ENCODE results near the gene SYT11.

SYT11 gene

GRCh38 chr1:155918660-155919059 is 59.3 kb downstream of the SYT11 start:
- TF ChIP-seq CEBPB (IDR thresholded peaks at IDR 0.05), result no peak
- TF ChIP-seq RAD21 (IDR thresholded peaks at IDR 0.05; ENCODE audit: low read depth), result no peak
- no peak for TF ChIP-seq MAX (IDR thresholded peaks at IDR 0.05)
- TF ChIP-seq REST (IDR thresholded peaks at IDR 0.05; ENCODE audit: low read depth), result no peak
- TF ChIP-seq TCF12 (IDR thresholded peaks at IDR 0.05; ENCODE audit: low read depth), result no peak
- TF ChIP-seq FOXM1 (IDR thresholded peaks at IDR 0.05; ENCODE audit: borderline replicate concordance, low read depth), result no peak
- TF ChIP-seq USF1 (IDR thresholded peaks at IDR 0.05), result no peak

GRCh38 chr1:155919801-155920200 is 60.4 kb downstream of the SYT11 start:
- TF ChIP-seq USF1 (IDR thresholded peaks at IDR 0.05), result no peak
- no peak for TF ChIP-seq CREB1 (IDR thresholded peaks at IDR 0.05; ENCODE audit: low read depth)
- TF ChIP-seq TEAD4 (IDR thresholded peaks at IDR 0.05), result no peak
- TF ChIP-seq REST (IDR thresholded peaks at IDR 0.05; ENCODE audit: low read depth), result no peak
- TF ChIP-seq FOXM1 (IDR thresholded peaks at IDR 0.05; ENCODE audit: borderline replicate concordance, low read depth), result no peak
- no peak for TF ChIP-seq EP300 (IDR thresholded peaks at IDR 0.05; ENCODE audit: borderline replicate concordance)
- no peak for TF ChIP-seq RAD21 (IDR thresholded peaks at IDR 0.05; ENCODE audit: low read depth)
- no peak for TF ChIP-seq CEBPB (IDR thresholded peaks at IDR 0.05)
- no peak for TF ChIP-seq ZBTB7A (IDR thresholded peaks at IDR 0.05; ENCODE audit: low read depth)

GRCh38 chr1:155920717-155921116 is 61.4 kb downstream of the SYT11 start:
- TF ChIP-seq USF1 (IDR thresholded peaks at IDR 0.05), result no peak
- TF ChIP-seq CREB1 (IDR thresholded peaks at IDR 0.05; ENCODE audit: low read depth), result no peak
- no peak for TF ChIP-seq NFIC (IDR thresholded peaks at IDR 0.05)
- no peak for TF ChIP-seq TAF1 (IDR thresholded peaks at IDR 0.05; ENCODE audit: low read depth)

- TF ChIP-seq NFIC (IDR thresholded peaks at IDR 0.05), result no peak
- TF ChIP-seq FOXM1 (IDR thresholded peaks at IDR 0.05; ENCODE audit: borderline replicate concordance, low read depth), result no peak
- no peak for TF ChIP-seq ZBTB7A (IDR thresholded peaks at IDR 0.05; ENCODE audit: low read depth)
- TF ChIP-seq CREB1 (IDR thresholded peaks at IDR 0.05; ENCODE audit: low read depth), result no peak
- no peak for TF ChIP-seq YY1 (IDR thresholded peaks at IDR 0.05; ENCODE audit: low read depth)
- no peak for TF ChIP-seq TAF1 (IDR thresholded peaks at IDR 0.05; ENCODE audit: low read depth)
- no peak for TF ChIP-seq CEBPB (IDR thresholded peaks at IDR 0.05)
- no peak for TF ChIP-seq EP300 (IDR thresholded peaks at IDR 0.05; ENCODE audit: borderline replicate concordance)
- TF ChIP-seq MAX (IDR thresholded peaks at IDR 0.05), result no peak
- TF ChIP-seq USF1 (IDR thresholded peaks at IDR 0.05), result no peak
- TF ChIP-seq REST (IDR thresholded peaks at IDR 0.05; ENCODE audit: low read depth), result no peak
- TF ChIP-seq TEAD4 (IDR thresholded peaks at IDR 0.05), result no peak
- TF ChIP-seq TCF12 (IDR thresholded peaks at IDR 0.05; ENCODE audit: low read depth), result no peak
- TF ChIP-seq RAD21 (IDR thresholded peaks at IDR 0.05; ENCODE audit: low read depth), result no peak
Observed at GRCh38 chr1:155925506-155925905, 66.1 kb downstream of the SYT11 start.
